H54 (cell line): ENCODE results near the gene FGF14.

ENCODE experiments used
- DNase-seq: peaks from one replicate; pipeline ENCODE4 v3.0.0; 2011; ENCODE audit warnings: low spot score, mixed read lengths; ENCODE audit not compliant: insufficient read length
- FAIRE-seq: peaks from 3 replicates; lab custom pipeline; 2011; peaks lifted over from hg19 to GRCh38; lab: Jason Lieb, UNC
- POLR2A ChIP-seq: IDR thresholded peaks from 2 replicates; pipeline ENCODE4 v1.6.1; 2011; ENCODE audit warnings: low read depth, mild to moderate bottlenecking, low read length

FGF14 gene

GRCh38 chr13:102273111-102273510, 128.7 kb downstream of the FGF14 start:
- no peak for DNase-seq
- FAIRE-seq: no peak
- TF ChIP-seq POLR2A: no peak

- FAIRE-seq: no peak
- TF ChIP-seq POLR2A: no peak
- no peak for DNase-seq
These were observed 134.7 kb downstream of the FGF14 start for GRCh38 chr13:102267191-102267590.

- no peak for TF ChIP-seq POLR2A
- DNase-seq (no peak), FAIRE-seq (no peak)
These were observed 140.0 kb downstream of the FGF14 start for GRCh38 chr13:102261809-102262208.

GRCh38 chr13:102261316-102261715, 140.5 kb downstream of the FGF14 start:
- DNase-seq: no peak
- no peak for FAIRE-seq
- no peak for TF ChIP-seq POLR2A

- DNase-seq (no peak), FAIRE-seq (no peak)
- no peak for TF ChIP-seq POLR2A
These were observed 141.6 kb downstream of the FGF14 start for GRCh38 chr13:102260256-102260655.

- no peak for TF ChIP-seq POLR2A
- DNase-seq: no peak
- no peak for FAIRE-seq
These were observed 146.4 kb downstream of the FGF14 start for GRCh38 chr13:102255409-102255808.

- FAIRE-seq: no peak
- no peak for DNase-seq
- no peak for TF ChIP-seq POLR2A
These were observed 150.0 kb downstream of the FGF14 start for GRCh38 chr13:102251817-102252216.

- TF ChIP-seq POLR2A: no peak
- FAIRE-seq (no peak), DNase-seq (no peak)
These were observed 151.4 kb downstream of the FGF14 start for GRCh38 chr13:102250448-102250847.

GRCh38 chr13:102244607-102245227, 157.1 kb downstream of the FGF14 start:
- no peak for FAIRE-seq
- no peak for DNase-seq
- TF ChIP-seq POLR2A: no peak

- DNase-seq: no peak
- FAIRE-seq: no peak
- TF ChIP-seq POLR2A: no peak
These were observed 161.7 kb downstream of the FGF14 start for GRCh38 chr13:102240110-102240509.

- FAIRE-seq: no peak
- TF ChIP-seq POLR2A: no peak
- no peak for DNase-seq
These were observed 164.6 kb downstream of the FGF14 start for GRCh38 chr13:102237230-102237629.

- FAIRE-seq (no peak), DNase-seq (no peak)
- TF ChIP-seq POLR2A: no peak
These were observed 165.0 kb downstream of the FGF14 start for GRCh38 chr13:102236830-102237229.

- no peak for FAIRE-seq
- DNase-seq: no peak
These were observed 165.5 kb downstream of the FGF14 start for GRCh38 chr13:102236341-102236740.

GRCh38 chr13:102235689-102236088, 166.2 kb downstream of the FGF14 start:
- no peak for TF ChIP-seq POLR2A
- FAIRE-seq: no peak

More at GRCh38 chr13:102236341-102236740, 165.5 kb downstream of the FGF14 start:
- TF ChIP-seq POLR2A: no peak

GRCh38 chr13:102234618-102235017, 167.2 kb downstream of the FGF14 start:
- no peak for FAIRE-seq
- DNase-seq: no peak
- no peak for TF ChIP-seq POLR2A

More at GRCh38 chr13:102235689-102236088, 166.2 kb downstream of the FGF14 start:
- no peak for DNase-seq
